ENCODE data around the gene CENPO.
"Not testable (repeated sequence)": the region's sequence is repeated elsewhere in the genome, so short reads cannot be mapped to it uniquely, and the experiment has no call there.

CENPO gene

DNA sequence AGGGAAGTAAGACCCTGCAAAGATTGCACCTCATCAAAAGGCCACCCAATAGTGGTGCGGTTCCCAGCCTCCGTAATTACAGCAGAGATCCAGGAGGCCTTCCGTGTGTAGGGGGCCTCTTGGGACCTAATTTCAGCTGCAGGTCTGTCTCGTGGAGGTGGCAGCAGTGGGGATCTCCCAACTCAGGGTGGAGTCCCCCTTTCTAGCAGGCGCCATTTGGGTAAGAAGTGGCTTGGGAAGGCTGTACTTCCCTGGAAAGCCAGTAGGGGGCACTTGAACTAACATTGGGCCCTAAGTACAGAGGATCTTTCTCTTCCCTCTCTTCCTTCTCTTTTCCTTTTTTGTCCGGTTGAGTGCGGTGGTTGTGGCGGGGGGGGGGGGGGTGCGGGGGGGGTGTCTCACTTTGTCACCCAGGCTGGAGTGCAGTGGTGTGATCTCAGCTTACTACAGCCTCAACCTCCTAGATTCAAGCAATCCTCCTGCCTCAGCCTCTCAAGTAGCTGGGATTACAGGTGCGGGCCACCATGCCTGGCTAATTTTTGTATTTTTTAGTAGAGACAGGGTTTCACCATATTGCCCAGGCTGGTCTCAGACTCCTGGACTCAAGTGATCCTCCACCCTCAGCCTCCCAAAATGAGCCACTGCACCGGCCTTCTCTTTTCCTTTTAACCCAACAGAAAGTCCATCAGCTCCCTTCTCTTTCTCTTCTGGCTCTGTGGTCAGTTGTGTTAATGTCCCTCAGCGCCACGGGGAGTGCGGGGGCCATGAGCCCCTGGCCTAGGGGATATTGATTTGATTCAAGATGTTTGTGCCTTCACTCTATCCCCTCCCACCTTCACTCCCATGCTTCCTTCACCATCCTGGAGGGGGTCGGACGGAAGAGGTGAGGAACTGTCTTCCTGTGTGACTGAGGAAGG is 32.0 kb downstream of the CENPO start:
- no peak for DNase-seq

DNA sequence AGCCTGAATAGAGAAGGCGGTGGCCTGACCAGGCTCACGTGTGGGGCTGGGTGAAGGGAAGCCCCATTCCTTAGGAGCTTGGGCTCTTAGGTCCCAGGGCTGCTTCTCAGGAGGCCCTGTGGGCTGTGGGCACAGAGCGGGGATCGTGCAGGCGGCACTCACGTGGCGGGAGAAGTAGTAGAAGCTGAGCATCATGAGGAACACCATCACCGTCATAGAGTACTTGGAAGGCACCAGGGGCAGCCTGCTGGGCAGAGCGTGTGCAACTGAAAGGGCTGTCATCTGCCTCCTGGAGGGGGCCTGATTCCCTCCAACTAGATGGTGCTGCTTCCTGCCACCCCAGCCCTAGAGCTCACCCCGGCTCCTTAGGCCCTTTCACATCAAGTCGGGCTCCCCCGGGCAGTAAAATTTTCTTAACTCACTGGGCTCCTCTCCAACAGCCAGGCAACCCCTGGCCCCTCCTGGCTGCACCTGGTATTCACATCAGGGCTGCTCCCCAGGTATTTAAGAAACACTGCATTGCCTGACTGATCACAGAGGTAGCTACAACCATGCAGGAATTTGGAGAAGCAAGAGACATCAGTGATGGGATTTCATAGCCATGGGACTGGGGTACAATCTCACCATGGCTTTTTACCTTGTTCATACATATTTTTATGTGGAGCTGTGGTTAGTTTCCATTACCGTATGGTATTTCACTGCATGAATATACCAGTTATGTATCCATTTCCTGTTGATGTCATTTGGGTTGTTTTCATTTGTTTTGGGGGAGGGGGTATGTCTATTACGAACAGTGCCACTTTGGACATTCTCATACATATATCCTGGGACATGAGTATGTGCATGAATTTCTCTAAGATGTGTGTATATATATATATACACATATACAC is 32.9 kb downstream of the CENPO start:
- DNase-seq: no peak

DNA sequence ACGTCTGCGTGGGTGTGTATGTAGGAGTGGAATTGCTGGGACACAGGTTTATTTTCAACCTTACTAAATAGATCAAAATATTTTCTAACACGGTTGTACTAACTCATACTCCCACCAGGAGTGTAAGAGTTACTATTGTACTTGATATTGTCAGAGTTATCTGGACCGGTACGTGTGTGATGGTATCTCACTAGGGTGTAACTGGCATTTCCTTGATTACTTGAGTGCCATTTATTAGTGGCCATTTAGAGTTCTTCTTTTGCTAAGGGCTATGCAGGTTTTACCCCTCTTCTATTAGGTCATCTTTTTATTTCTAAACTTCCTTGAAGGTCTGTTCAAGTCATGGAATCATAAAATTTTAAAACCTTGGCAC is 33.5 kb downstream of the CENPO start:
- DNase-seq: no peak

DNA sequence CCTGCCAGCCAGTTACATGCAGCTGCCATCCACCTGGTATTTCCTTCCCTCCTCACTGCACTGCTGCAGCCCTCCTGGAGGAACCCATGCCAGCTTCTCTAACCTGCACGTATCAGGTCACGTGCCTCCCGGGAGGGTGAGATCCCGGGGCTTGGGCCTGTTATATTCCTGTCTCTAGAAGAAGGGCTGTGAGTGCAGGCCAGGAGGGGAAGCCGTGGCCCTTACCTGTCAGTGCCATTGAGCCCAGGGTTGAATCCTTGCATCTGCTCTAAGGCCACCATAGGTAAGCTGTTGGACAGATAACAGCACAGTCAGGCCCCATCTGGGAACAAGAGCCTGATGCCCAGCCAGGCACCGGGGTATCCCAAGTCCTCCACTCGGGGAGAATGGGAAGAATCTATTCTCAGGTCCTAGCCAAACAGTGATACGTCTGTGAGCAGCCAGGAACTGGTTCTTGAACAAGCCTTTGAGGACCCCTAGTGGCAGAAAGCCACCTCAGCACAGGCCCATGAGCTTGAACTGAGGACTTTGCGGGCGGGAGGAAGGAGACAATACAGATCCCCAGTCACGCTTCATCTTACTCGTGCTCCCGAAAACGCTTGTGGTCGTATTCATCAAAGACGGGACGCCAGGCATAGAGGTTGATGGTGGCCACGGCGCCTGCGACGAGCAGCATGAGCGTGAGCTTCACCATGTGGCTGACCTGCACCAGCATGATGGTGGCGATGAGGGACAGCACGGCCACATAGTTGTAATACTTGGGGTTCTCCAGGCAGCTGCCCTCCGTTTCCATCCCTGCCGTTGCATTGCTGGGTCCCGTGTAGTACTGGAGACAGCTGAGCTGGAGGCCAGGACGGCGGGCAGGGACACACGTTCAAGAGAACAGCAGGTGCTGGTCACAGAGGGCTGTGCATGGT is 34.4 kb downstream of the CENPO start:
- peak in 13 of 14 donors; percentile 30 to 87 (median 67) for DNase-seq

DNA sequence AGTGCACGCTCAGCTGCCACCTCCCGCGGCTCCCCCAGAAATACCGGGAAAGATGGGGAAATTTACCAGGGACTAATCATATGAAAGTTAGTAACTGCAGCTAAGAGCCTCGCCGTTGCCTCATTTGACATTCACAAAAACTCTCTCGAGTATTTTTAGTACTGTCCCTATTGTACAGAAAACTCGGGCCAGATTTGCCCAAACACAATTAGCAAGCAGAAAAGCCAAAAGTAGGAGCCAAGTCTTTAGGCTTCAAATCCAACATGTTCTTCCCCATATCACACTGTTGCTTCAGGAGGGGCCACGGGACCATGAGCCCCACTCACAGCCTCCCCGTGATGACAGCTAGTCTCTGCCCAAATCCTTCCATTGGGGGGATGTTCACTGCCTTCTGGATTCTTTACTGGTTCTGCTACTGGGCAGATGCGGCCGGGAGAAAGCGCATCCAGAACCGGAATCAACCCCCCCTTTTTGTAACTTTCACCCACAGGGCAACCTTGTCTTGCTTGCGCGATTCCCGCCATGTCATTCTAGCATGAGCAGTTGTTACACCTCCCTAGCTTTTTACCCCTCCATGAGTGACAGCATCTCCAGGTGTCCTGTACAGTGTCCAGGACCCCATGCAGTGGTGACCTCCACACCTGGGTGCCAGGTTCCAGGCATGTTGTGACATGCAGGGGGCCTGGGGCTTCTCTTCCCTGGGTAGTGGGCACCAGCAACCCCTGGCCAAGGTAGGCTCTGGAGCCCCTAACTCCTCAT is 35.2 kb downstream of the CENPO start:
- no peak for DNase-seq

DNA sequence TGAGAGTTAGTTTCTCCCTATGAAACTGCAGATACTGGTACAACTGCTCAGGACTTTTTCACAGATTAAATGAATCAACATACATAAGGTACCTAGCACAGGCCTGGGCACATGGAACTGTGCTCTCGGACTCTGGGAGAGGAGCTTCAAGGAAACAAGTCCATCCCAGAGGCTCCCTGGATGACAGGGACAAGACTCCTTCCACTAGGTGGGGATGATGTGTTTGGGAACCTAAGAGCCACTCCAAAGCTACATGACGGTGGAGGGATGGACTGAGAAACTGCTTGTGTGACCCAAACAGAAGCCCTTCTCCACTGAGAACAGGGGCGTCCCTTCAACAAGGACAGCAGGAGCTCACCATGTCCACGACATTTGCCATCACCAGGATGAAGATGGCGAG is 37.1 kb downstream of the CENPO start:
- no peak for DNase-seq

DNA sequence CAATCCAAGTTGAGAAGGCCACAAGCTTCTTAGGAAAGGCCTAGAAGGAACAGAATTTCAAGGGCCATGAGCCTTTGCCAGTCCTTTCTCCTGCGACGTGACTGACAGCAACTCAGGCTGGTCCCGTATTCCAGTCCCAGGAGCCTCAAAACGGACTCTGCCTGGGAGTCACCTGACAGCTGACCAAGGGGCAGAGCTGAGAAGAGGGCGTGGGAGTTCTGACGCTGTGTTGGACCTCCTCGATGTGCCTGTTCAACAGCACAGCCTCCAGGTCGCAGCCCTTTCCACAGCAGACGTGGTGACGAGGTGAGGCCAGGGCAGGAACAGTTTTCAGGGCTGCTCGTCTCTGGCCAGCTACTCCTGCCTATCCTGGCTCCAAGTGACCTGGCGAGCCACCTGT is 37.6 kb downstream of the CENPO start:
- DNase-seq: no peak

DNA sequence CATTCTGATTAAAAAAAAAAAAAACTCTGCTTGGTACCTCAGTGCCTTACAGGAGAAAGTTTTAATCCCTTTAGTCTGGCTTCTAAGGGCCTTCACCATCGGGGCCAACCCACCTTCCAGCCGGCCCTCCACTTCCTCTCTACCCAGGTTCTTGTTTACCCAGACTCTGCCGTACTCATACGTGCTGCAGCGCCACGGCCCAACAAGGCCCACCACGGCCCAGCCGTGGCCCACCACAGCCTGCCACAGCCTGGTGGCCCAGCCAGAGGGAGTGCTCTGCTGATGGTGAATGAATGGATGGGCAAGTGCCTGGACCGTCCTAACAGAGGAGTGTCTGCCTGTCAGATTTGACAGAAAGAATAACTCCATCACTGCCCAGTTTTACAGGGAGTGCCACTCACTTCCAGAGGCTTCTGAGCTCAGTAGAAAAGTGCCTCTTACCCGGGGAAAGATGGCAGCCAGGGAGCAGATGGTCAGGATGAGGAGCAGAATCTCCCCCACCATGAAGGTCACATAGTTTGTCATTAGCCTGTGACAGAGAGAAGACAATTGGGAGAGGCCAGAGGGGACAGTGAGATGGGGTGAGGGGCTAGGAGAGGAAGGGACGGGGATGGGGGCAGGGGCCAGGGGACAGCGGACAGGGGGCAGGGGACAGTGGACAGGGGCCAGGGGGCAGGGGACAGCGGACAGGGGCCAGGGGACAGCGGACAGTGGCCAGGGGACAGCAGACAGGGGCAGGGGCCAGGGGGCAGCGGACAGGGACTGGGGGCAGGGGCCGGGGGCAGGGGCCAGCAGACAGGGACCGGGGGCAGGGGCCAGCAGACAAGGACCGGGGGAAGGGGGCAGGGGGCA is 38.2 kb downstream of the CENPO start:
- no peak for DNase-seq

DNA sequence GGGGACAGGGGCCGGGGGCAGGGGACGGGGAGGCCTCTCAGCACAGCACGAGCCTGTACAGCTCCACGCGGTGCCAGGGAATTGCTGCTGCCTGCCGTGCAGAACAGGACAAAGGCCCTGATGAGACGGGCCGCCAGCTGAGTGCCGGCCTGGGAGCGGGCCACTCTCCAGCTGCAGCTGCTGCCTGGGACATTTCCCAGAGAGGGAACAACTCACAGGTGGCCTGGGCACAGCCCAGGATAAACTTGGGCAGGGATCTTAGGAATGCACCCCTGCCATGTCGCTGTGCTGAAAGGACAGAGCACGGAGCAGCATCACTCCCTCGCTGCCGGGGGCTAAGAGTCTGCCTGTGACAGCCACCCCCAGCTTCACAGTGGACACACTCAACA is 38.8 kb downstream of the CENPO start:
- peak in 13 of 14 donors; percentile 6 to 84 (median 59) for DNase-seq

DNA sequence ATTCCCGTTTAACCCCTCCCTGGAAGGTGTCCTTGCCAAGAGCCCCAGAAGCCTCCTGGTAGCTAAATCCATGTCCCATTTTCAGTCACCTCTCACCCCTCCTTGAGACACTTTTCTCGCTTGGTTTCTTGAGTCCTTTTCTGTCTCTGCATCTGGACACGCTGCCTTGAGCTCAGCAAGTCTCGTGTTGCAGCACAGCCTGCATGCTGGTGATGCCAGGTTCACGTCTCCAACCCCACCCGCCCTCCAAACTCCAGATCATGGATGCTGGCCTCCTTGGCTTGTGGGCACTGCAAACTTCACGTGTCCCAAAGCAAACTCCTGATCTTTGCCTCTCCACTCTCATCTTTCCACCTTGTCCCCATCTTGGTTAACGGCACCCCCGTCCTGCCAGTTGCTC is 39.3 kb downstream of the CENPO start:
- DNase-seq: no peak

DNA sequence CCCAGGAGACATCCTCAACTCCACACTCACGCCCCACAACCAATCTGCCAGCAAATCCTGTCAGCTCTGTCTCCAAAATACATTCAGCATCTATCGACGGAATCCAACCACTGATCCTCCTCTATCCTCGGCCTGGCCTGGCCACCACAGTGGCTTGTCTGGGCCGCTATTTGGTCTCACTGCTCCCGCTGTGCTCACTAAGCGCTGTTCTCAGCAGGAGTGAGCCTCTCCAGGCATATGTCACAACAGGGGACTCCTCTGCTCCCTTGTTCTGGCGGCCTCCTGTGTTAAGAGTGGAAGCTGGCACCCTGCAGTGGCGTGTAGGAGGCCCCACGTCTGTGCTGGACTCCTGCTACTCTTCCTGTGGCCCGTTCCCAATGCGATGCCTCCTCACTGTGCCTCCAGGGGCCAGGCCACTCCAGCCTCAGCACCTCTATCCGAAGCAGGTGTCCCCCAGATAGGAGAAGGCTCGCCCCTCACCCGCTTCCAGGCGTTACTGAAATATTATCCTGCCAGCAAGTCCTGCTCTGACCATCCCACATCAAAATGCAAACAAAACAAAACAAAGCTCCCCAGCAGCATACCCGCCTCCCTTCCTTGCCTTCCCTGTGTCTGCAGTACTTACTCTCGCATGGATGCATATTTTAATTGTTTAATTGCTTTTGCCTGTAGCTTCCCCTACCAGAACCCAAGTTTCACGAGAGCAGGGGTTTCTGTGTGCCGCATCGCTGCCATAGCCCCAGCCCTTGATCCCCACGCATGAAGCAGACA is 39.9 kb downstream of the CENPO start:
- DNase-seq: no peak

DNA sequence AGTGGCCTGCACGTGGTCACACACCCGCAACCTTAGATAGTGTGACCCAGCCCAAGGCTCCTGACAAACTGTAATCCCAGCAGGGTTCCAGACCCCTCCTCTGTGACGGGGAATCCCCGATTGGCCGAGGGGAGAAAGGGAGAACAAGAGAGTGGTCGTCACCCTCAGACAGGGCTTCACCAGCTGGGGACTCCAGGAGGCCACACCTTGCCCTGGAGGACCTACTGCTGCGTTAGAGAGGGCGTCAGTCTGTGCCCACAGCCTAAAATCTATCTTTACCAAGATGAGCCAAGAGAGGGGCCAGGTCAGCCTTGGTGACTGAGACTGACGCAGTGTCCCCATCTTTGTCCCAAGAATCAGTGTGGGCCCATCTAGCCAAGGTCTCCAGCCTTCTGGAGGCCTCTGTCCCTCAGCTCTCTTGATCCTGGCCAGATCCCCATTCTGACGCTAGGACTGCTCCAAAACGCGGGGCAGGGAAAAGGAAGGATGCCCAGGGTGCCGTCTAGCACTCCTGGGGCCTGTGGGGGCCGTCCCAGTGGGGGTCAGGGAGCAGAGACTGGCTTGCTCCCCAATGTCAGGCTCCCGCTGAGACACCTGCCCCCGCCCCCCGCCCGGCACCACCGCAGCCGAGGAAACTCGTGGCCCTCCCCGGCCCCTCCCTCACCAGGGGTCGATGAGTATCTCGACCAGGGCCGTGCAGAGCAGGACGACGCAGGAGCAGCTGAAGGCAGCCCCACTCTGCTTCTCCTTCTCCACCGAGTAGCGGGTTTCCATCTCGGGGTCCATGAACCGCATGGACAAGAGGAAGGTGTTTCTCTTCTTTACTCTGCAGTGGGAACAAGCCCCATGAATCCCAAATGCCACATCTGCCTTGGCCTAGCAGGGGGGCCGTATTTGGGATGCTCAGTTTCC is 40.9 kb downstream of the CENPO start:
- DNase-seq: no peak

DNA sequence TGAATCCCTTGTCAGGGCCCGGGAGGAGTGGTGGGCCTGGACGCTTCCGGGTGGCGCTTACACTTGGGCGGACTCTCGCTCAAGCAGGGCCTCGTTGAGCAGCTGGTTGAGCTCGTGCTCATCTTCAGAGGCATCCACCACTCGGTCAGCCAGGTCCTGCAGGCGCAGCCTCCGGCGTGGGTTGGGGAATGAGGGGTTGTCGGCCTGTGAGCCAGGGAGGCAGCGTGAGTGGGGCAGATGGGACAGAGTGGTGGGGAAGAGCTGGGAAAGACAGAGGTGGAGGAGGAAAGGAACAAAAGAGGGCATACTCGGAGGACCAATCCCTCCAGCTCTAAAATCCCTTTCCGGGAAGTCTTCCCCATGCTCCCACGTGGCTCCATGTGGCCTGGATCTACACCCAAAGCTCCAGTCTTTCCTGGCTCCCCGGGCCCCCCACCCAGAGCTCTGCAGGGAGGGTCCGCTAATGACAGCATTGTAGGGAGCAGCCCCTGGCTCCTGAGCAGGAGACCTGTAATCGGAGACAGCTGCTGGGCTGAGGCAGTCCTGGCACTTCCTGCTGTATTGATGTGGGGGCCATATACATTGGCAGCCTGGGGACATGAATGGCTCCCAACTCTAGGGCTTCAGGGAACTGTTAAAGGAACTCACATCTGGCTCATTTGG is 41.6 kb downstream of the CENPO start:
- DNase-seq: no peak

DNA sequence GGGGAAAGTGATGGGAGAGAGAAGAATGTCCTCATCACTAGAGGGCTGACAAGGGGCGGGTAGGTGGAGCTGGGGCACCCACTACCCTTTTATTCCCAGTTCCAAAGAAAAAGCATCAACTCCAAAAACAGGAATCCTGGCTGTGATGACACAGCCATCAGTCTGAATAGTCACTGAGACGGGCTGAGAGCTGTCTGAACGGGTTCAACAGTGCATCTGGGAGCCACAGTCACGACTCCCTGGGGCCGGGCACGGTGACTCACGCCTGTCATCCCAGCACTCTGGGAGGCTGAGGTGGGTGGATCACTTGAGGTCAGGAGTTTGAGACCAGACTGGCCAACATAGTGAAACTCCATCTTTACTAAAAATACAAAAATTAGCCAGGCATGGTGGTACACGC is 42.2 kb downstream of the CENPO start:
- DNase-seq: not testable (repeated sequence)

DNA sequence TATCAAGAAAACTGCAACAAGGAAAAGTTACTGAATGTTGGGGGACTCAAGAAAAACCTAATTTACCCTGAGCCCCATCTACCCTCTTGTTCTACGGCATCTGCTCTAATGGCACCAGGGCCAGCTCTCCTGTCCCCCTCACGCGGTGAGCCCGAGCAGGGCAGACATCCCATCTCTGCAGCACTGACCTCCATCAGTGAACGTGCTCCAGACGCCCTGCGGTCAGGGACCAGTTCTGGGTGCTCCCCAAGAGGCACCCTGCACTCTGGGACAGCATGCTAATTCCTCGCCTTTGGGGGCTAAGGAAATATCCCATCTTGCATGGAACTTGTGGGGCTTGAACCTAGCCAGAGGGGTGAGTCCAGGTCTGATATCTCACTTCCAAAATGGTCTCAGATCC is 43.0 kb downstream of the CENPO start:
- DNase-seq: no peak

DNA sequence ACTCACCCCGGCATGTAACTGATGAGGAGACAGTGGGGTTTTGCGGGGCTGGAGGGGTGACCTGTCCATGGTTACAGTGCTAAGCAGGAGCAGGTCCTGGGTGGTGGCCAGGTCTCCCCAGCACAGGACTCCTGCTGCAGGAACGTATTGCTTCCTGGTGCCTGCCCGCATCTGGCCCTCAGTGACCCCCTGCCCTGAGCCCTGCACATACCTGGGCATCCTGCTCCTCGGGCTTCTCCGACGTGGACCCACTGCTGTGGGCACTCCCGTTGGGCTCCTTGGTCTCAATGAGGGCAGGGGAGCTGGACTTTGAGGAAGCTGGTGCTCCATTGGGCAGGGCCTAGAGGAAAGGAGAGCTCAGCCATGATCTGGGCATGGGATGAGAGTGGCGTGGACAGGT is 43.5 kb downstream of the CENPO start:
- no peak for DNase-seq

DNA sequence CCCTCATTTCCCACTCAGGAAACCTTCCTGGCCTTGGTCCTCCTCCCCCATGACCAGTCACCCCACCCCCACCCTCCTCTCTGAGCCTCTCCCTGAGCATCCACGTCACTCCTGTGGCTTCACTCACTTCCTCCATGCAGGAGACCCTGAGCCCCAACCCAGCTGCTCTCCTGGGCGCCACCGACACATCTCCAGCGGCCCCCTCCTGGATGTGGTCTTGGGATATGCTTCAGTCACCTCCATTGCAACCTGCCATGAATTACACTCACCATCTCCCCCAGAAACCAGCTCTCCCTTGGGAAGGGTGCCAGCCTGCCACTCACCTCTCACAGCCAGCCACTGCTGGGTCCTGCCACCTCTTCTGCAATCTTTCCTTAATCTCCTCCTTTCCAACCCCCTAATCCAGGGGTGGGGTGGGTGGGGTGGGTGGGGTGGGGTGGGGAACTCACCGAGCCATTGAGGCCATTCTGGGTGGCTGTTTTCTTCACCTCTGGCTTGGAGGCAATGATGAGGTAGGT is 44.8 kb downstream of the CENPO start:
- no peak for DNase-seq

DNA sequence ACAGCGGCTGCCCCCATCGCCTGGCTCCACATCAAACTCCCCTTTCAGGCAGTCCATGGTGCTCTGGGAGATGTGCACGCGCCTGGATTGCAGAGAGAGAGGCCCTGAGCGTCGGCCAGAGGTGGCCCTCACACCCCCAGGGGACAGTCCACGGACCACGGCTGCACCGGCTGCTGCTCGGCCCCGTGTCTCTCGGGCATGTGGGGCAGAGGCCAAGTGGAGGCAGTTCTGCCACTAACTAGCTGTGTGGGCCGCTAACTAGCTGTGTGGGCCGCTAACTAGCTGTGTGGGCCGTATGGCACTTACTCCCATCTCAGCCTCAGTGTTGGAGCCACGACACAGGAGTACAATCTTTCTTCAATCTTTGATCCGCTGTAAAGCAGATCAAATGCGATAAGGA is 45.3 kb downstream of the CENPO start:
- no peak for DNase-seq

Data from C1 segment of cervical spinal cord (tissue), 14 donors.